ENCODE results near the gene MIXL1.
"Not testable (repeated sequence)": the region's sequence is repeated elsewhere in the genome, so short reads cannot be mapped to it uniquely, and the experiment has no call there.

MIXL1 gene

DNA sequence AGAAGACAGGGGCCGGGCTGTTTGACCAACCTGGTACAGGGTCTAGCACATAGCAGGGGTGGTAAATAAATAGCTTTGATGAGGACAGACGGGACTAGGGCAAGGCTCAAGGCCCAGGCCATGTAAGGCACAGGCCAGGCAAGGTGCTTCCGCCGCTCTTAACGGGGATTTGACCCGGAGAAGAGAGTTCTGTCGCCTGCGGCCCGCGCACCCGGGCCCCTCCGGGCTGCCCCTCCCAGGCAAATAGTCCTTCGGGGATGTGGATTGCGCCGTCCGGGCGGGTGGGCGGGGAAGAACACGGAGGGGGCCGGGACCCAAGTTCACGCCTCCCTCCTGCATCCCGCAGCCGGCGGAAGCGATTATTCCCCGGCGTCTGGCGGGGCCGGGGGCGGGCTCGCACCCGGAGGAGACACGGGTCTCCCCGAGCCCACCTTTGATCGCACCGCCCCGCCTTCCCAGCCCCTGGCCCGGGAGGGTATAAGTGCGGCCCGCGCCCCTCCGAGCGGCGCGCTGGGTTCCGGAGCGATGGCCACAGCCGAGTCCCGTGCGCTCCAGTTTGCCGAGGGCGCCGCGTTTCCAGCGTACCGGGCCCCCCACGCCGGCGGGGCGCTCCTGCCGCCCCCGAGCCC is at the start of gene MIXL1:
Gene MIXL1, plus strand, starts transcription at position 508 of the 629 bp plus-strand sequence. Its CDS starts 18 bp downstream, at position 526.
- DNase-seq = no peak

DNA sequence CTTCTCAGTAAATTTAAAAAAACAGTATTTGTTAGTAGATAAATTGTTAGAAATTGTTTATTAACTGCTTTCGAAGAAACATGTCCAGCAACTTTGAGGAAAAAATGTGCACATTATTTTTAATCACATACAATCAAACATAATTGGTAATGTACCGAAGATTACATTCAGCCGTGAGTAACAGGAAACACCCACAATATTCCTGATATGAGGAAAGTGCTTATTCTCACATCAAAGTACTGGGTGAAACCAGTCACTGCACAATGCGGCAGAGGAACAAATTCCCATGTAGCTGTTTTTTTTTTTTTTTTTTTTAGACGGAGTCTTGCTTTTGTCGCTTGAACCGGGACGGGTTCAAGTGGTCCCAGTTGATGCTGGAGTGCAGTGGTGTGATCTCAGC is 46.6 kb upstream of the MIXL1 start:
- DNase-seq = no peak

DNA sequence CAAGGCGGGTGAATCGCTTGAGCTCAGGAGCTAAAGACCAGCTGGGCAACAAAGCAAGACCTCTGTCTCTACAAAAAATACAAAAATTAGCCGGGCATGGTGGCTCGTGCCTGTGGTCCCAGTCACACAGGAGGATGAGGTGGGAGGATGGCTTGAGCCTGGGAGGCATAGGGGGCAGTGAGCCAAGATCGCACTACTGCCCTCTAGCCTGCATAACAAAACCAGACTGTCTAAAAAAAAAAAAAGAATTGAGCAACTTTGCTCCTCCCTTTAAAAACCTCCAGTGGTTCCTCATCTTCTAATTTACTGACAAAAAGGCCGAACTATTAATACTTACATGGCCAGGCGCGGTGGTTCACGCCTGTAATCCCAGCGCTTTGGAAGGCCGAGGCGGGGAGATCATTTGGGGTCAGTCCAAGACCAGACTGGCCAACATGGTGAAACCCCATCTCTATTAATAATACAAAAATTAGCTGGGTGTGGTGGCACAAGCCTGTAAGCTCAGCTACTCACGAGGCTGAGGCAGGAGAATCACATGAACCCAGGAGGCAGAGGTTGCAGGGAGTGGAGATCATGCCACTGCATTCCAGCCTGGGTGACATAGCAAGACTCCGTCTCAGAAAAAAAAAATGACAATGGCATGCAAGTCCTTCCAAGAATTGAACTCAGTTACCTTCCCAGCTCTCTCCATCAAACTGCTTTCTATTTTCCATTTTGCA is 41.3 kb upstream of the MIXL1 start:
- no peak for DNase-seq

DNA sequence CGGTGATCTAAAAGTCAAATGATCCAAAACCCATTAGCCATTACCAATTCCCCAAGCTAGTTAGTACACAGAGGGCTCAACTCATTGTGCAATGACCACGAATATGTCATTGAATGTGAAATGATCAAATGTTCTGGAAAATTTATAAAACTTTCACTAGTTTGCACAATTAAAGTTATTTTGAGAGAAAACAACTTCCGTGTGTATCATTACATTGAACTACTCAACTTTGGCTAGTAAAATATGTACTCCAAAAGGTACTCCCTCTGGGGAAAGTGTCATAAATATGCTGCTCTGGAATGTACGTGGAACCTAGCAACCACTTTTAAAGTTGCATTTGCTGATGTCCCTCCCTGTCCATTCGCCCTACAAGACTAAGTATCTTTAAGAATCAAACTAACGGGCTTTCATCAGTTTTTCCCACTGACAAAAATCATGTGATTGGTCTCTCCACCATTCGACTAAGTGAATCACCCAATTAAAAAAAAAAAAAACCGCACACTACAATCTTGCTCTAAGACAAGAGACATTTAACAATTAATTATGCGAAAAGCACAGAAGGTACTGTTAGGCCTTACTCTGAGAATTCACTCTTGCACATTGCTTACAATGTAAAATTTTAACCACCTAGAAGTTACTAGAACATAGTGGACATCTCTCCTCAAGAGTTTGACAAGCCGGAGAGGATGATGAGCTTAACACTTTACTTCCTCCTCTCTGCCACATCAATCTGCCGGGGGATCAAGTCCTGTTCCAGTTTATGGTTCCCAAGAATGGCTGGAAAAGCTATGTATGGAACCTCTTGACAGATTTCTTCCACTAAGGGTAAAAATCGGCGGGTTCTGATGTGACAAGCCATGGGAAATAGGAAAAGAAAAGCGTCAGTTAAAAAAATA is 38.1 kb upstream of the MIXL1 start:
- DNase-seq = peak in 1 of 3 experiments; percentile 36

DNA sequence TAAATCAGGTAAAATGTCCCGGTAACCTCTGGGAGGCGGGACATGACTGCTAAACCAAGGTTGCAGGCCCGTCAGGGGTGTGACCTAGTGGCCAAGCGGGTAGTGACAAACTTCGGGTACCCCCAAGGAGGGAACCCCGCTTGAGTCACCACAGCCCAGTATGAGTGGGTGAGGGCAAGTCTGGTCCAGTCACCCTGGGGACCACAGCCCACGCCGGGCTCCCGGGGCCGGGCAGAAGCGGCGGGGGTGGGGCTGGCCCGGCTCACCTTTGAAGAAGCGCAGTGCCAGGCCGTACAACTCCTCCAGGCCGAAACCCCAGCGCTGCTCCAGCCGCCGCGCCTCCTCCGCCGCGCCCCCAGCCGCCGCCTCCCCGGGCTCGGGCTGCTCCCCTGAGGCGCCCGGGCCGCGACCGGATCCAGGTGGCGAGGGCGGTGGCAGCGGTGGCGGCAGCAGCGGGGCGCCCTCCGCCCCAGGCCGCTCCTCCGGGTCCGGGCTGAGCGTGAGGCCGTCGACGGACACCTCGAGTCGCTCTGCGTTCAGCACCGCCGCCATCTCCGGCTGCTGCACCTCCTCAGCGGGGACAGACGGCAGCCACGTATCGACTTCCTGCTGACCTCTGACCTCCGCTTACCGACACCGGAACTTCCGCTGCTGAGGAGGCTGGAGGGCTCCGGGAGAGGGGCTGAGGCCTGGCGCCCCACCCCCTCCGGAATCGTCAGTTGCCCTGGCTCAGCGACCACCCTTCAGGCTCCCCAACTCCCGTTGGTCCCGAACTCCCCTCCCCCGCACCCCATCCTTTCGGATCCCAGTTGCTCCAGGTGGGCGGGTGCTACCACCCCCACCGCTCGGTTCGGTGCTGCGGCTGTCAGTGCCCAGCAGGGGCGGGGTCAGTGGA is 37.1 kb upstream of the MIXL1 start, which contains the start of gene ACBD3:
Gene ACBD3, minus strand, starts transcription at position 618 of the 895 bp plus-strand sequence. Its CDS starts 66 bp downstream, at position 552.
- peak; percentile 80 to 91 (median 85) for DNase-seq

DNA sequence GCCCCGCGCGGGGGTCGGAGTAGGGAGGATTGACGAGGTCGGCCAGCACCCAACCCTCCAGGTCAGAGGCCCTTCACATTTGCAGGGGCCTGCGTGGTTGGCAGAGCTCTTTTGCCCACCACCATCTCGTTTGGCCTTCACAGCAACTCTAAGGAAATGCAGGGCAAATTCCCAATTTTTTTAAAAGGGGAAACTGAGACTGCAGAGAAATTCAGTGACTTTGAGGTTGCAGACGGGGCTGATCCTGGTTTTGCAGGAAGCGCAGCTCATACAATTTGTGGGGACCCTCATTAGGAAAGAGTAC is 36.5 kb upstream of the MIXL1 start:
- no peak for DNase-seq

DNA sequence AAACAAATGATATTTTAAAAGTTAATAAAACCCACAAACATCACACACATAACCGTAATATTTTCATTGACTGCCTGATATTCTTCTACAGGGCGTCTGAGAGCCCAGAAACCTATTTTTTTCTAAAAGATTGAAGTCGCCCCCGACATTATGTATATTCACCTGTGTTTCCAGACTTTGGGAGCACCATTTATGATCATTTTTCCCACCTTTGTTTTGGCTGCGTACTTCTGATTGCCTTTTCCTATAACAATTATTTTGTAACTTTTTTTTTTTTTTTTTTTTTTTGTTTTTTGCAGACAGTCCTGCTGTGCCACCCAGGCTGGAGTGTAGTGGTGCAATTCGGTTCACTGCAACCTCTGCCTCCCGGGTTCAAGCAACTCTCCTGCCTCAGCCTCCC is 36.1 kb upstream of the MIXL1 start:
- DNase-seq = no peak

DNA sequence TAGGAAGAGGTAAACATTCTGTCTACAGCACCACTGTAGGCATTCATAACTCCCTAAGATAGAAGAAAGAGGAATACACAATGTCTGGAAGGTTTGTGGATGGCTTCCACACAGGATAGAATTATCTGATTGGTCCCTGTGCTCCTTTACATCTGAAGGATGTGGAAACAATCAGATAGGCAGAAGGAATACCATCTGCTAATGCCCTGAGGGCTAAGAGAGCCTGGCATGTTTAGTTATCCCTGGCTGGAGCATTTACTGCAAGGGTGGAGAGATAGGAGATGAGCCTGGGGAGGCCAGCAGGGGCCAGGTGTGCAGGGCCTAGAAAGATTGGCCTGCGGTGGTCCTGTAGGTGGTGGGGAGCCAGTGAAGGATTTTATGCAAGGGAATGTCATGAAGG is 28.3 kb upstream of the MIXL1 start:
- peak in 1 of 3 experiments; percentile 48 for DNase-seq

DNA sequence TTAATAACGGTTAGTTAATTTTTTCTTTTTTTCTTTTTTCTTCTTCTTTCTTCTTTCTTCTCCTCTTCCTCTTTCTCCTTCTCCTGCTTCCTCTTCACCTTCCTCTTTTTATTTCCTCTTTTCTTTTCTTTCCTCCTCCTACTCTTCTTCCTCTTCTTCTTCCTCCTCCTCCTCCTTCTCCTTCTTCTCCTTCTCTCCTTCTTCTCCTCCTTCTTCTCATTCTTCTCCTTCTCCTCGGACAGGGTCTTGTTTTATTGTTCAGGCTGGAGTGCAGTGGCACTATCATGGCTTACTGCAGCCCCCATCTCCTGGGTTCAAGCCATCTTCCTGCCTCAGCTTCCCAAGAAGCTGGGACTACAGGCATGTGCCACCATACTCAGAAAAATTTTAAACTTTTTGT is 23.5 kb upstream of the MIXL1 start:
- DNase-seq = no peak

DNA sequence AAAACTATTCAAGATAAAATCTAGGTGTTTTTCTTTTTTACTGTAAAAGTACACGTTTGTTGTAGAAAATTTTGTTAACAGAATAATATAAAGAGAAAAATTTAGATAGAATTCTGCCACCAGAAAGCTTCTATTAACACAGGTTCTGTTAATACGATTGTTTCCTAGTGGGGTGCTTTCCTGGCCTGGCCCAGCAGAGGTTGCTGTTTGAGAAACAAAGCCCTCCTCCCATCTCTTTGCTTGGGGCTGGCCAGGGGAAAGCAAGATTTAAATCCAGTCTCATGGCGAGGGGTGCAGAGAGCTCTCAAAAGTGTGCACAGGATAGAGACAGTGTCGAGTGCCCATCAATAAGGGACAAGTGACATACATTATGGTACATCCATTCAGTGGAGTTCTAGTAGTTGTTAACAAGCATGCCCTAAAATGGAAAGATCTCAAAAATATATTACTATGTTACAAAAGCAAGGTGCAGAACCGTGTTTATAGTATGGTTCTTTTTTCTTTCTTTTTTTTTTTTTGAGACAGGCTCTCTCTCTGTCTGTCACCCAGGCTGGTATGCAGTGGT is 22.4 kb upstream of the MIXL1 start:
- DNase-seq = peak in 1 of 3 experiments; percentile 6

DNA sequence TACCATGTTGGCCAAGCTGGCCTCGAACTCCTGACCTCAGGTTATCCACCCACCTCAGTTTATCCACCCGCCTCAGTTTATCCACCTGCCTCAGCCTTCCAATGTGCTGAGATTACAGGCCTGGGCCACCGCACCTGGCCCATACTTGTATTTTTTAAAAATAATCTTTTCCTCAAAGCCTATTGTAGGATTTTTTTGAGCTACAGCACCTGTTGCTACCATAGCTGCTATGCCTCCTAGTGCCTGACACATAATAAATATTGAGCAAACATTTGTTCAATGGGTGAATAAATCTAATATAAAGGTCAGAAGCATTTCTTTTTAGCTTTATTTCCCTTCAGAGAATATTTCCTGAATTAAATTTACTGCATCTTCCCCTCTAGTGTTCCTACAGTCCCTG is 21.2 kb upstream of the MIXL1 start:
- DNase-seq = no peak

DNA sequence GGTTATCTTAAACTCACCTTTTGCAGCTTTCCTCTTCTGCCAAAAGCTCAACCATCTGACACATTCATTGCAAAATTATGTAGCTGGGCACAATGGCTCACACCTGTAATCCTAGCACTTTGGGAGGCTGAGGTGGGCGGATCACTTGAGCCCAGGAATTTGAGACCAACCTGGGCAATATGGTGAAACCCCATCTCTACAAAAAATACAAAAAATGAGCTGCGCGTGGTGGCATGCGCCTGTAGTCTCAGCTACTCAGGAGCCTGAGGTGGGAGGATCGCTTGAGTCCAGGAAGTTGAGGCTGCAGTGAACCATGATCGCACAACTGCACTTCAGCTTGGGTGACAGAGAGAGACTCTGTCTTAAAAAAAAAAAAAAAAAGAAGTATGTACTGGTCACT is 20.8 kb upstream of the MIXL1 start:
- DNase-seq = not testable (repeated sequence)

DNA sequence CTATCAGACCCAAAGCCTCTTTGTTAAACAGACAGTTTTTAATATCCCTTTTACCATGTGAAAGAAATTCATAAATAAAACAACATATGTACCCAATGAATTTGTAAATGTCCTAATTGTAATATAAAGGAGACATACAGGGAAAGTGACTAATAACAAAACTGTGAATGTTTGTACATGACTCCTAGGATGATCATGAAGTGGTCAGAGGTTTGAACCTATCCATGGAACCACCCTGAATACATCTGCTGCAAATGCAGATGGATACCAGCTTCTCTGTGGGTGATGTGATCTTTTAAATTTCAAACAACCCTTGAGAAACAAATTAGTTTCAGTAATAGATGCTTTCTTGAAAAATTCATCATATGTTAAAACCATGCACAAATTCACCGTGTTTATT is 20.2 kb upstream of the MIXL1 start:
- no peak for DNase-seq

DNA sequence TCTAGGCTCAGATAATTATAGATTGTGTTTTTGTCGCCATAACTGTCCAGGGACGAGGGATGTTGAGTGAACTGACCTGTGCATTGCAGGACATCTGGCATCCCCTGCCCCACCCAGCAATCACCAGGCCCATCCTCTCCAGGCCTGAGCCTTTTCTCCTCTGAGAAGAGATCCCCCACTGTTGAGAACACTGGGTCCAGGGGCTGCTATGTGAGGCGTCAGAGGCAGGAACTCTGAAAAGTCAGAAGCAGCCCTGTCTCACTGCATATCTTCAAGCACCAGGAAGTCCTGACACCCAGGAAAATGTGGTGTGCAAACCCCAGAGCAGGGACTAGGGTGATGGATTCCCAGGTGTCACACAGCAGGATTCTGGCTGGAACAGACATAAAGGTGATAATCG is 19.8 kb upstream of the MIXL1 start:
- no peak for DNase-seq

DNA sequence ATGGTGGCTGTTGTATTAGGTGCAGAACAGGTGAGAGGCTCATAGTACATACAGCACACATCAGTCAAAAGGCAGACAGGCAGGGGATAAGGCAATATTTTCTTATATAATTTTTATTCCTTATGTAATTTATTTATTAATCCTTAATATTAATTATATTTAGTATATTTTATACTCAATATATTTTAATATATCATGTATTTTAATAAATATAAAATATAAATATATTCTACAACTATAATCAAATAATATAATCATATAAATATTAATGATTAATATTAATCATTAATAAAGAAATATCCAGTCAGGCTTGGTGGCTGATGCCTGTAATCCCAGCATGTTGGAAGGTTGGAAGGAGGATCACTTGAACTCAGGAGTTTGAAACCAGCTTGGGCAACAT is 19.3 kb upstream of the MIXL1 start:
- DNase-seq = no peak

DNA sequence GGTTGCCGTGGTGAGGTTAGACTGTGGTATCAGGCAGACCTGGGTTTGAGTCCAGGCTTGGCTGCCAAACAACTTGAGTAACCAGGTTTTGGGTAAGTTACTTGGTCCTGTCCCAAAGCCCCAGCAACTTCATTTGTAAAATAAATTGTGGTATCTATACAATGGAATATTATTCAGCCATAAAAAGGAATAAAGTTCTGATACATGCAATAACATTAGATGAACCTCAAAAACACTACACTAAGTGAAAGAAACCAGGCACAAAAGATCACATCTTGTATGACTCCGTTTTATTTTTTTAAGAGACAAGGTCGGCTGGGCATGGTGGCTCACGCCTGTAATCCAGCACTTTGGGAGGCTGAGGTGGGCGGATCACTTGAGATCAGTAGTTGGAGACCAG is 16.4 kb upstream of the MIXL1 start:
- no peak for DNase-seq

DNA sequence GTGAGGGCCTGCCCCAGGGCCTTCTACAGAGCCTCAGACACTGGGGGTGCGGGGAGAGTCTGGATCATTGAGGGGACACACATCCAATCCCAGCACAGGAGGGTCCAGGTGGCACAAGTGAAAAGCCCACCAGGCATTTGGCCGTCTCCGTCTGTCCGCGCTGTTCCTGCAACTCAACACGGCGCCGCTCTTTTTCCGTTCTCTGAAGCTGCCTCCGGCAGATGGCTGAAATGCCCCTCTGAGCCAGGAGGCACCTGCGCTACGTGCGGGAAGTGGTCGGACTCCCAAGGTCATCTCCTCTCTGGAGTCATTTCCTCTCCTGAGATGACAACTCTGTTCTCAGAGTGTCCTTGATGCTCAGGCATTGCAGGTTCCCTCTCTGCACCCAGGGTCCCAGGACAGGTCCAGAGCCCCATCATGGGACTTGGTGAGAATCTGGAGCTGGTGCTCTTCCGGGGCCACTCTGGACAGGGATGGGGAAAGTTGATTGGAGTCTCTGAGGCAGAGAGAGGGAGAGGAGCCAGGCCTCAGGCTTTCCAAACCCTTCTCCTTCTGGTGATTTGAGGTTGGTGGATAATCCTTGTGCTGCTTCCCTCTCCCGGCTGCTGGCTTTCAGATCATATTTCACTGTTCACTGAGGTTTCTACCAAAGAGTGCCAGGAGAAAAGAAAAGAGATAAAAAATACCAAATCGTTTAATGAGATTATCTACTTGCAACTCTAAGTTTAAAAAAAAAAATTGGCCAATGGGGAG is 14.0 kb upstream of the MIXL1 start:
- no peak for DNase-seq

DNA sequence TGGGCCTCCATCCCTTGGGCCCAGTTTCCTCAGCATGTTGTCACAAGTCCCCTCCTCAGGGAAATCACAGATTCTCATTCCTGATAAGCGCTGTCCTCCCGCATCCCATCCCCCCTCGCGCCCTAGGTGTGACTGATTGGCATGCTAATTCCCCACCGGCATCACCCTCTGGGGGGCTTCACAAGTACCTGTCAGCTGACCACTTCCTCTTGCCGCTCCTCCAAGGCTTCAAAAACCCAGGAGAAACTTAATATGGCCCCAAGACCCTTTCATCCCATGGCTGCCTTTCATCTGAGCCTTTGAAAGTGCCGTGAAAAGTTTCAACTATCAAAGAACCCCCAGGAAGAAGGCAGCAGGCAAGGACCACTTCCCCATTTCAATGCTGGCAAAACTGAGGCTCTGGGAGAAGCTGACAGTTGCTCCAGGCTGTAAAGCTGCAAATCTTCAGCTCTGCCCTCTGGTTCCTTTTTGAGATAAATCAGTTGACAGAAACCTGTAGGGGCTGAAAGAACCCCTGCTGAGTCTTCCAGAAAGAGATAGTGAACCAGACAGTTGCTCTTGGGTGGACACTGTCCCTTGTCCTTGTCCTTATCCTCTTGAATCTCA is 12.8 kb upstream of the MIXL1 start:
- DNase-seq = no peak

DNA sequence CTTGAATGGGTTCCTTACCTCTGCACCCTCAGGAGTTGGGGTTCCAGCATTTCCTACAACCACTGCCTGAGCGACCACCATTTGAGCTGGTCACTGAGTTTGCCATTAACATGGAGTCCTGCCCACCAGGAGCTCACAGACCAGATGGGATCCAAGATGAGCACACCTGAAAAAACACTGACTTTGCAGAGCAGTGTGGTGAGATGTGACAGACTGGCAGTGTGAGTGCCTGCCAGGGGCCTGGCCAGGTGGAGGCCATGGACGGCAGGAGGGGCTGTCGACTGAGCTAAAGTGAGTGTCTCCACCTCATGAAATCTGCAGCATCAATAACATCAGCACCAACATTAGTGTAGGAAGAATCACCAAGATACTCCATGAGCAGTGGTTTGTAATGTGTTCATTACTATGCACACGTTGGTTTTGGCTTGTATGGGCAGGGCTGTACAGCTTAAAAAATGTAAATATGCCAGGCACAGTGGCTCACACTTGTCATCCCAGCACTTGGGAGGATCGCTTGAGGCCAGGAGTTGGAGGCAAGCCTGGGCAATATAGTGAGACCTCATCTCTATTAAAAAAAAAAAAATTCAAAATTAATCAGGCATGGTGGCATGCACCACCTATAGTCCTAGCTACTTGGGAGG is 12.2 kb upstream of the MIXL1 start:
- no peak for DNase-seq

DNA sequence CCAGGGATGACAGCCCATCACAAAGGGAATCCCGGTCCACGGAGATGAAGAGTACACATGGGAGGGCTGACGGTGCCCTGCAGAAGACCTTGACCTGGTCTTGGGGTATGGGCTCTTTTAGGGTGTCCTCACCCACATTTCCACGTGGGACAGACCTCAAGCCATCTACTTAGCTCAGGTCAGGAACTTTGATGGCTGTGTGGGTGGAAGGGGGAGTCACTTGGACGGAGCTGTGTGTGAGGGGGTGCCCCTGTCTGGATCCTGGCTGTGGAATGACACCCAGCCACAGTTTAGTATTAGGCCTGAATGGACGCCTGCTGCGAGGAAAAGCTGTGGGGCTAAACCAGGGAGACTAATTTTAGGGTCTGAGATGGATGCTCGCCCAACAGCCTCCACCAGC is 10.9 kb upstream of the MIXL1 start:
- DNase-seq = no peak

DNA sequence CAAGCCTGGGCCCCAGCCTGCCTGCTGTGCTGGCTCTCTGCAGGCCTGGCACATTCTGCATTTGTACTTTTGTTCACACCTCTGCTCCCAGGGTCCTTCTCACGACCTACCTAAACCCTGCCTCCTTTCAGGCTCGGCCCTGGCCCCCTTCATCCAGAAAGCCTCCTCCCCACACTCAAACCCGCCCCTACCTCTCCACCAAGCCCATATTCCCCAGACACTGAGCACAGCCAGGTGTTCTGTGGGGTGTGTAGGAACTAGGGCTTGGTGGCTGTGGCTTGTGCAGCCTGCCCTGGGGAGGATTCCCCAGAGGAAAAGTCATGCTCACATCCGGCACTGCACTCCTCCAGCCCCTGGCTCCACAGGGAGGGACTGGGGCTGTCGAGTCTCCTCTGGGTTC is 8.2 kb upstream of the MIXL1 start:
- DNase-seq = no peak

Measured in NCI-H1417 (cell line).